ENCODE results near the gene PIP5K1A.

DNA sequence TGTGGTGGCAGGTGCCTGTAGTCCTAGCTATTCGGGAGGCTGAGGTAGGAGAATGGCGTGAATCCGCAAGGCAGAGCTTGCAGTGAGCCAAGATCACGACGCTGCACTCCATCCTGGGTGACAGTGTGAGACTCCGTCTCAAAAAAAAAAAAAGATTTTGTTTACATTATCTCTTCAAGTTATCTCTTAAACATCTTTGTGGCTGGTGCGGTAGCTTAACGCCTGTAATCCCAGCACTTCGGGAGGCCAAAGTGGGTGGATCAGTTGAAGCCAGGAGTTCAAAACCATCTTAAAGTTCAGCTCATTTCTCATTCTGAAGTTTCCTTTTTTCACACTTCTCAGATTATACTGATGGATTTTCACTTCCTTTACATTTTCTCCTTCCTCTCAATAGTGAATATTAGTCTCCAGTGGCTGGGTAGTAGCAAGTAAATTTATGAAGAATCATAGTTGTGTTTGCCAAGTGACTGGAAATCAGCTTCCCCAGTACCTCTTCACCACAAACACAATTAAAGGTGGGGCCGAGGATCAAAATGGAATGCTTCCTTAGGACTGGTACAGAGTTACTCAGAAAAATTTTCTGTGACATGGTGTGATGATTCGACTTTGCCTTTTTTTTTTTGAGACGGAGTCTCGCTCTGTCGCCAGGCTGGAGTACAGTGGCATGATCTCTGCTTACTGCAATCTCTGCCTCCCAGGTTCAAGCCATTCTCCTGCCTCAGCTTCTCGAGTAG is 13.8 kb downstream of the PIP5K1A start:
- TF ChIP-seq, protein P1, sequence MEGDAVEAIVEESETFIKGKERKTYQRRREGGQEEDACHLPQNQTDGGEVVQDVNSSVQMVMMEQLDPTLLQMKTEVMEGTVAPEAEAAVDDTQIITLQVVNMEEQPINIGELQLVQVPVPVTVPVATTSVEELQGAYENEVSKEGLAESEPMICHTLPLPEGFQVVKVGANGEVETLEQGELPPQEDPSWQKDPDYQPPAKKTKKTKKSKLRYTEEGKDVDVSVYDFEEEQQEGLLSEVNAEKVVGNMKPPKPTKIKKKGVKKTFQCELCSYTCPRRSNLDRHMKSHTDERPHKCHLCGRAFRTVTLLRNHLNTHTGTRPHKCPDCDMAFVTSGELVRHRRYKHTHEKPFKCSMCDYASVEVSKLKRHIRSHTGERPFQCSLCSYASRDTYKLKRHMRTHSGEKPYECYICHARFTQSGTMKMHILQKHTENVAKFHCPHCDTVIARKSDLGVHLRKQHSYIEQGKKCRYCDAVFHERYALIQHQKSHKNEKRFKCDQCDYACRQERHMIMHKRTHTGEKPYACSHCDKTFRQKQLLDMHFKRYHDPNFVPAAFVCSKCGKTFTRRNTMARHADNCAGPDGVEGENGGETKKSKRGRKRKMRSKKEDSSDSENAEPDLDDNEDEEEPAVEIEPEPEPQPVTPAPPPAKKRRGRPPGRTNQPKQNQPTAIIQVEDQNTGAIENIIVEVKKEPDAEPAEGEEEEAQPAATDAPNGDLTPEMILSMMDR (IDR thresholded peaks at IDR 0.05) = no peak
- TF ChIP-seq POLR2A (IDR thresholded peaks at IDR 0.05) = no peak
- TF ChIP-seq EP300 (IDR thresholded peaks at IDR 0.05) = no peak
